NCI-H82 (cell line): ENCODE measurements around the gene MRPL12.

Source experiments
- DNase-seq: peaks from one replicate; lab custom pipeline; 2025; lab: John Stamatoyannopoulos, UW

Gene MRPL12

GRCh38 chr17:81702934-81703746 is at the start of gene MRPL12:
Gene MRPL12, plus strand, starts transcription at chr17:81703367. Its CDS starts 135 bp downstream, at chr17:81703502.
- peak; percentile 98 for DNase-seq

GRCh38 chr17:81655378-81656117 is 47.6 kb upstream of the MRPL12 start:
- DNase-seq: peak; percentile 97

GRCh38 chr17:81656118-81656743 is 46.9 kb upstream of the MRPL12 start, which contains the start of gene PDE6G:
Gene PDE6G, minus strand, starts transcription at chr17:81656542. Its CDS starts 3,237 bp downstream, at chr17:81653305.
- DNase-seq: peak; percentile 99

- peak; percentile 88 for DNase-seq
These were observed 46.3 kb upstream of the MRPL12 start for GRCh38 chr17:81656835-81657234.

GRCh38 chr17:81659038-81659437 is 44.1 kb upstream of the MRPL12 start:
- DNase-seq: no peak

- DNase-seq: no peak
These were observed 42.7 kb upstream of the MRPL12 start for GRCh38 chr17:81660441-81660840.

- DNase-seq: no peak
These were observed 41.2 kb upstream of the MRPL12 start for GRCh38 chr17:81662002-81662401.

- no peak for DNase-seq
These were observed 39.1 kb upstream of the MRPL12 start for GRCh38 chr17:81664051-81664470.

- peak; percentile 61 for DNase-seq
These were observed 37.7 kb upstream of the MRPL12 start for GRCh38 chr17:81665205-81666091.

GRCh38 chr17:81666092-81666341 is 37.1 kb upstream of the MRPL12 start:
- peak; percentile 63 for DNase-seq

GRCh38 chr17:81666342-81667191 is 36.6 kb upstream of the MRPL12 start, which contains the start of the genes CCDC137 and OXLD1:
Gene CCDC137, plus strand, starts transcription at chr17:81666737. Its CDS starts 30 bp downstream, at chr17:81666767.
Gene OXLD1, minus strand, starts transcription at chr17:81666605. Its CDS starts 28 bp downstream, at chr17:81666577.
- DNase-seq: peak; percentile 98

- no peak for DNase-seq
These were observed 35.4 kb upstream of the MRPL12 start for GRCh38 chr17:81667754-81668153.

- no peak for DNase-seq
These were observed 30.7 kb upstream of the MRPL12 start for GRCh38 chr17:81672504-81672903.

GRCh38 chr17:81672954-81673353 is 30.2 kb upstream of the MRPL12 start:
- no peak for DNase-seq

- no peak for DNase-seq
These were observed 29.5 kb upstream of the MRPL12 start for GRCh38 chr17:81673561-81674258.

- DNase-seq: peak; percentile 70
These were observed 27.5 kb upstream of the MRPL12 start for GRCh38 chr17:81675515-81676221.

GRCh38 chr17:81676906-81677305 is 26.3 kb upstream of the MRPL12 start:
- DNase-seq: no peak

- DNase-seq: no peak
These were observed 23.0 kb upstream of the MRPL12 start for GRCh38 chr17:81680150-81680549.

- DNase-seq: no peak
These were observed 21.5 kb upstream of the MRPL12 start for GRCh38 chr17:81681672-81682071.
